HEK293T (cell line): Measurements from ENCODE around the gene NPFFR1.

ENCODE experiments used
- ARNT ChIP-seq: fragments of 450-650 bp; IDR thresholded peaks from 2 replicates; pipeline ENCODE4 v1.6.1; 2017; ENCODE audit warnings: mild to moderate bottlenecking
- BHLHE40 ChIP-seq: fragments of 450-650 bp; IDR thresholded peaks from 2 replicates; pipeline ENCODE4 v1.6.1; 2016; ENCODE audit warnings: mild to moderate bottlenecking, moderate library complexity, borderline replicate concordance
- ELF4 ChIP-seq: fragments of 450-650 bp; IDR thresholded peaks from 2 replicates; pipeline ENCODE4 v1.6.1; 2017; ENCODE audit warnings: antibody characterized with exemption
- FOXA1 ChIP-seq: fragments of 450-650 bp; IDR thresholded peaks from 2 replicates; pipeline ENCODE4 v1.6.1; 2016; ENCODE audit warnings: mild to moderate bottlenecking
- HDGF ChIP-seq: fragments of 450-650 bp; IDR thresholded peaks from 2 replicates; pipeline ENCODE4 v1.6.1; 2017; ENCODE audit warnings: antibody characterized with exemption, borderline replicate concordance
- L3MBTL2 ChIP-seq: fragments of 450-650 bp; conservative IDR thresholded peaks from 2 replicates; pipeline ENCODE4 v1.6.1; 2016; ENCODE audit warnings: mild to moderate bottlenecking
- LEF1 ChIP-seq: fragments of 450-650 bp; IDR thresholded peaks from 2 replicates; pipeline ENCODE4 v1.6.1; 2017; ENCODE audit warnings: mild to moderate bottlenecking, borderline replicate concordance
- SP1 ChIP-seq: fragments of 450-650 bp; IDR thresholded peaks from 2 replicates; pipeline ENCODE4 v1.6.1; 2017
- SUZ12 ChIP-seq: fragments of 450-650 bp; IDR thresholded peaks from 2 replicates; pipeline ENCODE4 v1.6.1; 2016; ENCODE audit warnings: mild to moderate bottlenecking
- TARDBP ChIP-seq: fragments of 450-650 bp; IDR thresholded peaks from 2 replicates; pipeline ENCODE4 v1.6.1; 2016
- ZNF384 ChIP-seq: fragments of 450-650 bp; IDR thresholded peaks from 2 replicates; pipeline ENCODE4 v1.6.1; 2016

- TF ChIP-seq SUZ12, result no peak
- TF ChIP-seq BHLHE40, result no peak
- no peak for TF ChIP-seq LEF1
- TF ChIP-seq ARNT, result no peak
- TF ChIP-seq ZNF384, result no peak
- TF ChIP-seq SP1, result no peak
- no peak for TF ChIP-seq ELF4
- no peak for TF ChIP-seq L3MBTL2
- TF ChIP-seq FOXA1, result no peak
- no peak for TF ChIP-seq HDGF
- no peak for TF ChIP-seq TARDBP
These were observed 39.4 kb upstream of the NPFFR1 start for GRCh38 chr10:70323138-70323696.
